PC-3 (cell line): ENCODE data around the gene PACSIN2. TPM values are rescaled to one million over a fixed set of nuclear protein-coding genes. Genes with fewer than 3 reads are reported as not detected.

Experiments used
- ATAC-seq: fragments of 200-7000 bp; cut with Tn5 transposase; 2 replicates; pipeline ENCODE4 v1.9.1; 2020; ENCODE audit warnings: mild to moderate bottlenecking, moderate library complexity
- BruUV-seq: library from RNA; stranded (reverse); fragments of 400-500 nt; replicated peaks from 2 replicates; lab custom pipeline; 2021; lab: Mats Ljungman, UMichigan
- CTCF ChIA-PET: fragments of 300-600 bp; sonication (Branson Sonifier 250); formaldehyde crosslinking; loops from one replicate; lab custom pipeline; 2022; ENCODE audit warnings: antibody characterized with exemption; lab: Charles Lee
- POLR2A ChIA-PET: fragments of 300-600 bp; sonication (Branson Sonifier 250); formaldehyde crosslinking; loops from one replicate; lab custom pipeline; 2022; ENCODE audit warnings: antibody characterized with exemption; ENCODE audit not compliant: unreplicated experiment; lab: Charles Lee
- DNase-seq: peaks from one replicate; pipeline ENCODE4 v3.0.0-alpha.2; 2015
- H2AFZ ChIP-seq: fragments of 300-600 bp; sonication (generic); 2 replicates; pipeline ENCODE4 v1.6.0; 2016; ENCODE audit warnings: antibody characterized with exemption, low read length
- H3F3A ChIP-seq: fragments of 300-600 bp; sonication (generic); one replicate; pipeline ENCODE4 v1.6.0; 2017; ENCODE audit warnings: antibody characterized with exemption, low read length, control low read depth, mild to moderate bottlenecking; ENCODE audit not compliant: unreplicated experiment
- H3K27ac ChIP-seq: fragments of 300-600 bp; sonication (generic); 2 replicates; pipeline ENCODE4 v1.5.1; 2016; ENCODE audit warnings: mild to moderate bottlenecking, low read length
- H3K27me3 ChIP-seq: fragments of 300-600 bp; sonication (generic); 2 replicates; pipeline ENCODE4 v1.6.1; 2016; ENCODE audit warnings: low read length, mixed read lengths
- H3K36me3 ChIP-seq: fragments of 300-600 bp; sonication (generic); 2 replicates; pipeline ENCODE4 v1.6.1; 2016; ENCODE audit warnings: low read depth, mixed run types, low read length, mixed read lengths
- H3K4me1 ChIP-seq: fragments of 300-600 bp; sonication (generic); 2 replicates; pipeline ENCODE4 v1.5.1; 2016; ENCODE audit warnings: low read length; ENCODE audit not compliant: insufficient read depth
- H3K4me2 ChIP-seq: fragments of 300-600 bp; sonication (generic); 2 replicates; pipeline ENCODE4 v1.6.0; 2016; ENCODE audit warnings: low read length
- H3K4me3 ChIP-seq: fragments of 300-600 bp; sonication (generic); 2 replicates; pipeline ENCODE4 v1.5.1; 2016; ENCODE audit warnings: mild to moderate bottlenecking, low read length, mixed read lengths
- H3K79me2 ChIP-seq: fragments of 300-600 bp; sonication (generic); 2 replicates; pipeline ENCODE4 v1.6.1; 2017; ENCODE audit warnings: low read length, mixed read lengths
- H3K9ac ChIP-seq: fragments of 300-600 bp; sonication (generic); 2 replicates; pipeline ENCODE4 v1.6.0; 2016; ENCODE audit warnings: mild to moderate bottlenecking, low read length
- H3K9me2 ChIP-seq: fragments of 300-600 bp; sonication (generic); replicated peaks from 2 replicates; pipeline ENCODE4 v1.6.1; 2016; ENCODE audit warnings: mixed run types, low read length, mixed read lengths
- H3K9me3 ChIP-seq: fragments of 300-600 bp; sonication (generic); 2 replicates; pipeline ENCODE4 v1.6.1; 2016; ENCODE audit warnings: low read length, mixed read lengths
- H4K20me1 ChIP-seq: fragments of 300-600 bp; sonication (generic); 2 replicates; pipeline ENCODE4 v1.6.1; 2016; ENCODE audit warnings: low read length, mixed read lengths
- CTCF ChIP-seq: fragments of 300-600 bp; sonication (generic); conservative IDR thresholded peaks from 2 replicates; pipeline ENCODE4 v1.5.1; 2017; ENCODE audit warnings: antibody characterized with exemption, low read depth, mild to moderate bottlenecking, low read length
- EZH2 ChIP-seq: fragments of 300-600 bp; sonication (generic); IDR thresholded peaks from one replicate; pipeline ENCODE4 v1.6.1; 2017; ENCODE audit warnings: antibody characterized with exemption, mild to moderate bottlenecking, low read length; ENCODE audit not compliant: unreplicated experiment
- EZH2phosphoT487 ChIP-seq: fragments of 300-600 bp; sonication (generic); IDR thresholded peaks from 2 replicates; pipeline ENCODE4 v1.6.1; 2018; ENCODE audit warnings: mild to moderate bottlenecking, antibody characterized with exemption, low read length, borderline replicate concordance
- intact Hi-C: fragments of 100-400 bp; cut with micrococcal nuclease; formaldehyde crosslinking; loops from 2 replicates; pipeline ENCODE4 v1.9.0; 2023
- total RNA-seq: library from RNA; depleted of rRNA; stranded (reverse); fragments of >200 nt; gene quantifications from 2 replicates; pipeline ENCODE4 v1.2.3, GENCODE V29; 2014

PACSIN2 gene
- total RNA-seq, 1 experiment from 2014 or later, result 25.7 TPM

- POLR2A ChIA-PET, result no interaction called here
- no TSS peak for BruUV-seq
- ATAC-seq (no peak), DNase-seq (no peak)
- no peaks in the 10 kb centered on the region for H3F3A ChIP-seq
- H3K79me2 ChIP-seq, result no peaks in the 10 kb centered on the region
- H3K4me2 ChIP-seq, result no peak overlapping the region
- H4K20me1 ChIP-seq, result no peaks in the 10 kb centered on the region
- H2AFZ ChIP-seq, result no peak overlapping the region
- no peak overlapping the region for H3K27ac ChIP-seq
- H3K9ac ChIP-seq, result no peak overlapping the region
- CTCF ChIA-PET, result no interaction called here
- H3K36me3 ChIP-seq, result no peaks in the 10 kb centered on the region
- intact Hi-C loops, result no loop called here
- TF ChIP-seq EZH2 (no peak), EZH2phosphoT487 (no peak), CTCF (no peak)
- H3K9me3 ChIP-seq, result no peaks in the 10 kb centered on the region
- no peaks in the 10 kb centered on the region for H3K27me3 ChIP-seq
- no peak overlapping the region for H3K4me3 ChIP-seq
- no peaks in the 10 kb centered on the region for H3K9me2 ChIP-seq
- H3K4me1 ChIP-seq, result no peaks in the 10 kb centered on the region
Observed at GRCh38 chr22:43047605-43048004, 32.7 kb upstream of the PACSIN2 start.

GRCh38 chr22:43044290-43044712, 29.4 kb upstream of the PACSIN2 start:
- CTCF ChIA-PET, result no interaction called here
- no peaks in the 10 kb centered on the region for H3K9me3 ChIP-seq
- intact Hi-C loops, result no loop called here
- no peaks in the 10 kb centered on the region for H3F3A ChIP-seq
- H3K4me3 ChIP-seq, result no peak overlapping the region
- no peaks in the 10 kb centered on the region for H3K4me1 ChIP-seq
- TF ChIP-seq EZH2phosphoT487, result no peak
- TF ChIP-seq EZH2, result no peak
- no peak for TF ChIP-seq CTCF
- ATAC-seq, result no peak
- H3K79me2 ChIP-seq, result no peaks in the 10 kb centered on the region
- H3K27me3 ChIP-seq, result no peaks in the 10 kb centered on the region
- H3K27ac ChIP-seq, result no peak overlapping the region
- BruUV-seq, result no TSS peak
- H3K9ac ChIP-seq, result no peak overlapping the region
- POLR2A ChIA-PET, result no interaction called here
- H3K9me2 ChIP-seq, result no peaks in the 10 kb centered on the region
- no peaks in the 10 kb centered on the region for H4K20me1 ChIP-seq
- no peak for DNase-seq
- H2AFZ ChIP-seq, result no peak overlapping the region
- H3K4me2 ChIP-seq, result no peak overlapping the region
- no peaks in the 10 kb centered on the region for H3K36me3 ChIP-seq

- ATAC-seq (no peak), DNase-seq (no peak)
- no peak overlapping the region for H3K4me2 ChIP-seq
- no peaks in the 10 kb centered on the region for H3K9me2 ChIP-seq
- no TSS peak for BruUV-seq
- H3K27ac ChIP-seq, result no peak overlapping the region
- CTCF ChIA-PET, result no interaction called here
- intact Hi-C loops, result no loop called here
- no peaks in the 10 kb centered on the region for H3K4me1 ChIP-seq
- H3K9me3 ChIP-seq, result no peaks in the 10 kb centered on the region
- H3K9ac ChIP-seq, result no peak overlapping the region
- H3K4me3 ChIP-seq, result no peak overlapping the region
- H3K79me2 ChIP-seq, result no peaks in the 10 kb centered on the region
- POLR2A ChIA-PET, result no interaction called here
- H3F3A ChIP-seq, result no peaks in the 10 kb centered on the region
- TF ChIP-seq EZH2, result no peak
- TF ChIP-seq EZH2phosphoT487, result no peak
- TF ChIP-seq CTCF, result no peak
- H2AFZ ChIP-seq, result no peak overlapping the region
- H3K36me3 ChIP-seq, result no peaks in the 10 kb centered on the region
- H4K20me1 ChIP-seq, result no peaks in the 10 kb centered on the region
- no peaks in the 10 kb centered on the region for H3K27me3 ChIP-seq
Observed at GRCh38 chr22:43042101-43042780, 27.3 kb upstream of the PACSIN2 start.
